Measurements from ENCODE around the gene KSR2. TPM values are rescaled to one million over a fixed set of nuclear protein-coding genes. Genes with fewer than 3 reads are reported as not detected.

KSR2 gene
- total and polyA plus RNA-seq, 10 of the 15 experiments (the other 5 are each of a cell fraction or from before 2014, with no cell fraction given): under 0.01 to 1.5 (median 0.01) TPM; not detected in 3

DNA sequence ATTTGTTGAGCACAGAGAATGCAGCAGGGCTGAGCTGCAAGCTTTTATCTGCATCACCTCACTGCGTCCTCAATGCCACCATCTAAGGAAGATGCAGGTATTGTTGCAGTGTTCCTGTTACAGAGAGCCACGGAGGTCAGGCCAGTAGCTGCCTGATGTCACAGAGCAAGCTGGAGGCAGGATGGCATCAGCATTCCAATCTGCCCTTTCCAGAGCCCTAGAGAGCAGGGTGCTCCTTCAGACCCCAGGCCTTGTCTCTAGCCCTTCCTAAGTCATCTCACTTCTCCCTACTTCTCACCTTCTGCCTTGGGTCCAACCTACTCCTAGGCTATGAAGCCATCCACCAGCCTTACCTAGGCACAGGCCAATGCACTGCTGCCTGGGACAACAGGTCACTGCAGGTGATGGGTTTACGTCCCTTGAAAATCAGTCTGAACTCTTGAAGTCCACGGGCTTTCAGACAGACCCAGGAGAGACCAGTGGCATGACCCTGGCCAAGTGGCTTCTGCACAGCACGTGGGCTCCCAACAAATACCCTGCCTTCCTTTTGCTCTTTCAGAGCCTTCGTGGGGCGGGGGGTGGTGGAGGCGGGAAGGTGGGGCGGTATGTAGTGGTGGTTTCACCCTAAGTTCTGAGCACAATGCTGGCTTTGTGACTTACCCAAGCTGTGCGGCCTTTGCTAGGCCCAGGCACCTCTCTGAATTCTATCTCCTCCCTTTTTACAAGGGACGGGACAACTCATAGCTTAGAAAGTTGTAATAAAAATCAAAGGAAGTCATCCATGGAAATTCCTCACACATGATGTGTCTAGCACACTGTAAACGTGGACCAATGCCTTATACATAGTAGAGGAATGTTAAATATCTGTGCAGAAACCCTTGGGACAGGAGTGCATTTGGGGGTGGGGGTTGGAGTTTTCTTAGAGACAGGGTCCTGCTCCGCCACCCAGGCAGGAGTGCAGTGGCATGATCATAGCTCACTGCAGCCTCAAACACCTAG, 136.0 kb downstream of the KSR2 start:
- no peak for FAIRE-seq
- in situ Hi-C loops (cut with MboI) (no loop called here), intact Hi-C loops (cut with micrococcal nuclease; ENCODE audit: unreplicated experiment) (no loop called here)
- no peak for DNase-seq (ENCODE audit: low read depth, low spot score)
- SMC1A ChIA-PET (ENCODE audit: uncharacterized antibody, unreplicated experiment): interaction anchor here (2.0 kb wide), 1 partner anchor 466 kb away, joined by 5 read pairs; no protein-coding TSS in a partner anchor
- POLR2A ChIA-PET: no interaction called here
- Histone ChIP-seq H3K27ac (ENCODE audit: control insufficient read depth, insufficient read depth) (no peak overlapping the region), H3K9me3 (replicated peaks; ENCODE audit: control insufficient read depth, insufficient read depth, low read length) (peaks cover 9% of the 10 kb centered on the region; the same call in 2 of the 3 replicates), H3K4me1 (ENCODE audit: control insufficient read depth, insufficient read depth, low read length) (no peaks in the 10 kb centered on the region), H3K27me3 (replicated peaks in 1 of 2; ENCODE audit: control insufficient read depth in 2 of 2, insufficient read depth in 2 of 2, low read length in 1 of 2) (no peaks in the 10 kb centered on the region; a peak in 1 of 4 replicates), H3K4me3 (no peak overlapping the region), H2AFZ (ENCODE audit: control insufficient read depth, low read depth, low read length) (no peak overlapping the region), H3K4me2 (ENCODE audit: control insufficient read depth, insufficient read depth) (no peak overlapping the region), H3K79me2 (ENCODE audit: control insufficient read depth, insufficient read depth, low read length) (no peaks in the 10 kb centered on the region), H3K36me3 (ENCODE audit: control insufficient read depth in 2 of 2, insufficient read depth in 2 of 2, low read length in 1 of 2) (no peaks in the 10 kb centered on the region), H3K9ac (ENCODE audit: control insufficient read depth, insufficient read depth, low read length) (no peak overlapping the region), H4K20me1 (ENCODE audit: control insufficient read depth, insufficient read depth) (no peaks in the 10 kb centered on the region)
- RAD21 ChIA-PET (ENCODE audit: unreplicated experiment): interaction anchor here (2.0 kb wide), 1 partner anchor 596 kb away, joined by 5 read pairs; no protein-coding TSS in a partner anchor
- CTCF ChIA-PET: interaction anchor here (0.6 to 3.9 kb wide), 5 partner anchors 11 to 465 kb away, joined by 3 to 19 read pairs (median 4); no protein-coding TSS in a partner anchor
- WGBS (ENCODE audit: insufficient coverage, insufficient replicate concordance, low lambda C conversion rate, missing lambda C conversion rate): 24% methylated on average over 13 of the region's 13 CpGs
- no TSS peak for BruUV-seq (replicated peaks)
- ATAC-seq: no peak
- TF ChIP-seq GABPA (IDR thresholded peaks at IDR 0.05; ENCODE audit: low read depth) (no peak), SPI1 (IDR thresholded peaks at IDR 0.05; ENCODE audit: borderline replicate concordance, insufficient read depth, low read depth, low read length) (no peak), POU2F2 (IDR thresholded peaks at IDR 0.05; ENCODE audit: borderline replicate concordance, low read depth, low read length) (no peak), HDAC2 (IDR thresholded peaks at IDR 0.05) (no peak), POLR2A (IDR thresholded peaks at IDR 0.05; ENCODE audit: low read depth, low read length) (no peak), NFIC (IDR thresholded peaks at IDR 0.05; ENCODE audit: low read depth, low read length) (no peak)
- TF ChIP-seq, protein P1, sequence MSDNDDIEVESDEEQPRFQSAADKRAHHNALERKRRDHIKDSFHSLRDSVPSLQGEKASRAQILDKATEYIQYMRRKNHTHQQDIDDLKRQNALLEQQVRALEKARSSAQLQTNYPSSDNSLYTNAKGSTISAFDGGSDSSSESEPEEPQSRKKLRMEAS (IDR thresholded peaks at IDR 0.05; ENCODE audit: low read depth, low read length): no peak
- TF ChIP-seq, protein P2, sequence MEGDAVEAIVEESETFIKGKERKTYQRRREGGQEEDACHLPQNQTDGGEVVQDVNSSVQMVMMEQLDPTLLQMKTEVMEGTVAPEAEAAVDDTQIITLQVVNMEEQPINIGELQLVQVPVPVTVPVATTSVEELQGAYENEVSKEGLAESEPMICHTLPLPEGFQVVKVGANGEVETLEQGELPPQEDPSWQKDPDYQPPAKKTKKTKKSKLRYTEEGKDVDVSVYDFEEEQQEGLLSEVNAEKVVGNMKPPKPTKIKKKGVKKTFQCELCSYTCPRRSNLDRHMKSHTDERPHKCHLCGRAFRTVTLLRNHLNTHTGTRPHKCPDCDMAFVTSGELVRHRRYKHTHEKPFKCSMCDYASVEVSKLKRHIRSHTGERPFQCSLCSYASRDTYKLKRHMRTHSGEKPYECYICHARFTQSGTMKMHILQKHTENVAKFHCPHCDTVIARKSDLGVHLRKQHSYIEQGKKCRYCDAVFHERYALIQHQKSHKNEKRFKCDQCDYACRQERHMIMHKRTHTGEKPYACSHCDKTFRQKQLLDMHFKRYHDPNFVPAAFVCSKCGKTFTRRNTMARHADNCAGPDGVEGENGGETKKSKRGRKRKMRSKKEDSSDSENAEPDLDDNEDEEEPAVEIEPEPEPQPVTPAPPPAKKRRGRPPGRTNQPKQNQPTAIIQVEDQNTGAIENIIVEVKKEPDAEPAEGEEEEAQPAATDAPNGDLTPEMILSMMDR (IDR thresholded peaks at IDR 0.05 in 2 of 3, conservative IDR thresholded peaks at IDR 0.05 in 1 of 3; ENCODE audit: control insufficient read depth in 2 of 3, extremely low read depth in 1 of 3, insufficient read depth in 1 of 3, low read depth in 3 of 3, low read length in 3 of 3): no peak
- TF ChIP-seq, protein P3, sequence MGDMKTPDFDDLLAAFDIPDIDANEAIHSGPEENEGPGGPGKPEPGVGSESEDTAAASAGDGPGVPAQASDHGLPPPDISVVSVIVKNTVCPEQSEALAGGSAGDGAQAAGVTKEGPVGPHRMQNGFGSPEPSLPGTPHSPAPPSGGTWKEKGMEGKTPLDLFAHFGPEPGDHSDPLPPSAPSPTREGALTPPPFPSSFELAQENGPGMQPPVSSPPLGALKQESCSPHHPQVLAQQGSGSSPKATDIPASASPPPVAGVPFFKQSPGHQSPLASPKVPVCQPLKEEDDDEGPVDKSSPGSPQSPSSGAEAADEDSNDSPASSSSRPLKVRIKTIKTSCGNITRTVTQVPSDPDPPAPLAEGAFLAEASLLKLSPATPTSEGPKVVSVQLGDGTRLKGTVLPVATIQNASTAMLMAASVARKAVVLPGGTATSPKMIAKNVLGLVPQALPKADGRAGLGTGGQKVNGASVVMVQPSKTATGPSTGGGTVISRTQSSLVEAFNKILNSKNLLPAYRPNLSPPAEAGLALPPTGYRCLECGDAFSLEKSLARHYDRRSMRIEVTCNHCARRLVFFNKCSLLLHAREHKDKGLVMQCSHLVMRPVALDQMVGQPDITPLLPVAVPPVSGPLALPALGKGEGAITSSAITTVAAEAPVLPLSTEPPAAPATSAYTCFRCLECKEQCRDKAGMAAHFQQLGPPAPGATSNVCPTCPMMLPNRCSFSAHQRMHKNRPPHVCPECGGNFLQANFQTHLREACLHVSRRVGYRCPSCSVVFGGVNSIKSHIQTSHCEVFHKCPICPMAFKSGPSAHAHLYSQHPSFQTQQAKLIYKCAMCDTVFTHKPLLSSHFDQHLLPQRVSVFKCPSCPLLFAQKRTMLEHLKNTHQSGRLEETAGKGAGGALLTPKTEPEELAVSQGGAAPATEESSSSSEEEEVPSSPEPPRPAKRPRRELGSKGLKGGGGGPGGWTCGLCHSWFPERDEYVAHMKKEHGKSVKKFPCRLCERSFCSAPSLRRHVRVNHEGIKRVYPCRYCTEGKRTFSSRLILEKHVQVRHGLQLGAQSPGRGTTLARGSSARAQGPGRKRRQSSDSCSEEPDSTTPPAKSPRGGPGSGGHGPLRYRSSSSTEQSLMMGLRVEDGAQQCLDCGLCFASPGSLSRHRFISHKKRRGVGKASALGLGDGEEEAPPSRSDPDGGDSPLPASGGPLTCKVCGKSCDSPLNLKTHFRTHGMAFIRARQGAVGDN (IDR thresholded peaks at IDR 0.05): no peak
- TF ChIP-seq, protein P4, sequence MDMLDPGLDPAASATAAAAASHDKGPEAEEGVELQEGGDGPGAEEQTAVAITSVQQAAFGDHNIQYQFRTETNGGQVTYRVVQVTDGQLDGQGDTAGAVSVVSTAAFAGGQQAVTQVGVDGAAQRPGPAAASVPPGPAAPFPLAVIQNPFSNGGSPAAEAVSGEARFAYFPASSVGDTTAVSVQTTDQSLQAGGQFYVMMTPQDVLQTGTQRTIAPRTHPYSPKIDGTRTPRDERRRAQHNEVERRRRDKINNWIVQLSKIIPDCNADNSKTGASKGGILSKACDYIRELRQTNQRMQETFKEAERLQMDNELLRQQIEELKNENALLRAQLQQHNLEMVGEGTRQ (IDR thresholded peaks at IDR 0.05; ENCODE audit: borderline replicate concordance, low read depth, low read length): no peak
- TF ChIP-seq, protein P5, sequence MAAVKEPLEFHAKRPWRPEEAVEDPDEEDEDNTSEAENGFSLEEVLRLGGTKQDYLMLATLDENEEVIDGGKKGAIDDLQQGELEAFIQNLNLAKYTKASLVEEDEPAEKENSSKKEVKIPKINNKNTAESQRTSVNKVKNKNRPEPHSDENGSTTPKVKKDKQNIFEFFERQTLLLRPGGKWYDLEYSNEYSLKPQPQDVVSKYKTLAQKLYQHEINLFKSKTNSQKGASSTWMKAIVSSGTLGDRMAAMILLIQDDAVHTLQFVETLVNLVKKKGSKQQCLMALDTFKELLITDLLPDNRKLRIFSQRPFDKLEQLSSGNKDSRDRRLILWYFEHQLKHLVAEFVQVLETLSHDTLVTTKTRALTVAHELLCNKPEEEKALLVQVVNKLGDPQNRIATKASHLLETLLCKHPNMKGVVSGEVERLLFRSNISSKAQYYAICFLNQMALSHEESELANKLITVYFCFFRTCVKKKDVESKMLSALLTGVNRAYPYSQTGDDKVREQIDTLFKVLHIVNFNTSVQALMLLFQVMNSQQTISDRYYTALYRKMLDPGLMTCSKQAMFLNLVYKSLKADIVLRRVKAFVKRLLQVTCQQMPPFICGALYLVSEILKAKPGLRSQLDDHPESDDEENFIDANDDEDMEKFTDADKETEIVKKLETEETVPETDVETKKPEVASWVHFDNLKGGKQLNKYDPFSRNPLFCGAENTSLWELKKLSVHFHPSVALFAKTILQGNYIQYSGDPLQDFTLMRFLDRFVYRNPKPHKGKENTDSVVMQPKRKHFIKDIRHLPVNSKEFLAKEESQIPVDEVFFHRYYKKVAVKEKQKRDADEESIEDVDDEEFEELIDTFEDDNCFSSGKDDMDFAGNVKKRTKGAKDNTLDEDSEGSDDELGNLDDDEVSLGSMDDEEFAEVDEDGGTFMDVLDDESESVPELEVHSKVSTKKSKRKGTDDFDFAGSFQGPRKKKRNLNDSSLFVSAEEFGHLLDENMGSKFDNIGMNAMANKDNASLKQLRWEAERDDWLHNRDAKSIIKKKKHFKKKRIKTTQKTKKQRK (IDR thresholded peaks at IDR 0.05; ENCODE audit: low read depth, low read length): no peak

Measured in GM12878 (cell line).